ENCODE data around the gene PADI4.
"Not testable (repeated sequence)": the region's sequence is repeated elsewhere in the genome, so short reads cannot be mapped to it uniquely, and the experiment has no call there.

PADI4 gene

GRCh38 chr1:17314491-17314971, 6.5 kb downstream of the PADI4 start:
- peak; percentile 15 for DNase-seq

GRCh38 chr1:17315542-17316130, 7.6 kb downstream of the PADI4 start:
- no peak for DNase-seq

GRCh38 chr1:17316704-17317103, 8.7 kb downstream of the PADI4 start:
- no peak for DNase-seq

- DNase-seq: no peak
Observed at GRCh38 chr1:17318262-17318661, 10.3 kb downstream of the PADI4 start.

GRCh38 chr1:17319561-17320350, 11.8 kb downstream of the PADI4 start:
- no peak for DNase-seq

- not testable (repeated sequence) for DNase-seq
Observed at GRCh38 chr1:17321857-17322390, 13.9 kb downstream of the PADI4 start.

GRCh38 chr1:17328855-17329254, 20.9 kb downstream of the PADI4 start:
- no peak for DNase-seq

GRCh38 chr1:17329610-17330009, 21.6 kb downstream of the PADI4 start:
- no peak for DNase-seq

- DNase-seq: no peak
Observed at GRCh38 chr1:17330856-17331255, 22.9 kb downstream of the PADI4 start.

- DNase-seq: no peak
Observed at GRCh38 chr1:17333081-17333480, 25.1 kb downstream of the PADI4 start.

GRCh38 chr1:17335821-17336710, 28.1 kb downstream of the PADI4 start:
- DNase-seq: peak; percentile 89

GRCh38 chr1:17338706-17339493, 30.9 kb downstream of the PADI4 start:
- DNase-seq: peak; percentile 17

GRCh38 chr1:17339521-17339920, 31.5 kb downstream of the PADI4 start:
- DNase-seq: no peak

- no peak for DNase-seq
Observed at GRCh38 chr1:17340358-17340757, 32.4 kb downstream of the PADI4 start.

- DNase-seq: no peak
Observed at GRCh38 chr1:17342014-17342441, 34.0 kb downstream of the PADI4 start.

GRCh38 chr1:17345506-17345905, 37.5 kb downstream of the PADI4 start:
- not testable (repeated sequence) for DNase-seq

GRCh38 chr1:17346046-17346789, 38.2 kb downstream of the PADI4 start:
- DNase-seq: no peak

GRCh38 chr1:17347769-17348592, 40.0 kb downstream of the PADI4 start:
- no peak for DNase-seq

GRCh38 chr1:17348593-17349234, 40.7 kb downstream of the PADI4 start:
- DNase-seq: no peak

- no peak for DNase-seq
Observed at GRCh38 chr1:17350083-17350482, 42.1 kb downstream of the PADI4 start.
